OCI-LY3 (cell line): ENCODE measurements around the gene EYS.

ENCODE experiments used
- H2AFZ ChIP-seq: fragments of 200-600, 300-600 bp; shearing (Covaris generic); 2 replicates; pipeline ENCODE4 v1.6.0; 2014; ENCODE audit warnings: antibody characterized with exemption, low read depth, low read length
- H3K27ac ChIP-seq: fragments of 200-600, 300-600 bp; sonication (generic); 2 replicates; pipeline ENCODE4 v1.5.1; 2014; ENCODE audit warnings: mild to moderate bottlenecking, low read length, moderate library complexity, mixed read lengths
- H3K27me3 ChIP-seq: fragments of 200-600, 300-600 bp; sonication (generic); 2 replicates; pipeline ENCODE4 v1.6.1; 2014; ENCODE audit warnings: low read depth, low read length, mixed read lengths
- H3K36me3 ChIP-seq: fragments of 200-600, 300-600 bp; sonication (generic); replicated peaks from 2 replicates; pipeline ENCODE3; 2014; ENCODE audit warnings: low read depth, low read length, mixed read lengths
- H3K4me1 ChIP-seq: fragments of 300-600, 200-600 bp; sonication (generic); 2 replicates; pipeline ENCODE4 v1.6.1; 2014; ENCODE audit warnings: low read length, mixed read lengths
- H3K4me2 ChIP-seq: fragments of 200-600, 300-600 bp; sonication (generic); 2 replicates; pipeline ENCODE4 v1.6.1; 2014; ENCODE audit warnings: low read length, mixed read lengths
- H3K4me3 ChIP-seq: fragments of 300-600, 200-600 bp; sonication (generic); 2 replicates; pipeline ENCODE4 v1.5.1; 2014; ENCODE audit warnings: antibody characterized with exemption, mild to moderate bottlenecking, low read length, moderate library complexity
- H3K79me2 ChIP-seq: fragments of 300-600, 200-600 bp; shearing (Covaris generic); 2 replicates; pipeline ENCODE4 v1.6.1; 2014; ENCODE audit warnings: mild to moderate bottlenecking, low read length, mixed read lengths
- H3K9ac ChIP-seq: fragments of 300-600, 200-600 bp; shearing (Covaris generic); 2 replicates; pipeline ENCODE4 v1.6.0; 2014; ENCODE audit warnings: mild to moderate bottlenecking, low read length, moderate library complexity
- H3K9me3 ChIP-seq: fragments of 200-600, 300-600 bp; shearing (Covaris generic); 2 replicates; pipeline ENCODE4 v1.6.1; 2014; ENCODE audit warnings: low read length, mixed read lengths; ENCODE audit not compliant: insufficient read depth
- H4K20me1 ChIP-seq: fragments of 200-600, 300-600 bp; sonication (generic); 2 replicates; pipeline ENCODE4 v1.6.1; 2016; ENCODE audit warnings: low read length, mixed read lengths; ENCODE audit not compliant: insufficient read depth
- EZH2phosphoT487 ChIP-seq: fragments of 200-600 bp; shearing (Covaris generic); IDR thresholded peaks from 2 replicates; pipeline ENCODE4 v1.6.1; 2018; ENCODE audit warnings: antibody characterized with exemption, mixed run types, low read depth
- TF ChIP-seq, protein P1 (sequence below): fragments of 200-600, 300-600 bp; sonication (generic); IDR thresholded peaks from 2 replicates; pipeline ENCODE4 v1.5.1; 2014; ENCODE audit warnings: antibody characterized with exemption, low read length, low read depth

EYS gene

DNA sequence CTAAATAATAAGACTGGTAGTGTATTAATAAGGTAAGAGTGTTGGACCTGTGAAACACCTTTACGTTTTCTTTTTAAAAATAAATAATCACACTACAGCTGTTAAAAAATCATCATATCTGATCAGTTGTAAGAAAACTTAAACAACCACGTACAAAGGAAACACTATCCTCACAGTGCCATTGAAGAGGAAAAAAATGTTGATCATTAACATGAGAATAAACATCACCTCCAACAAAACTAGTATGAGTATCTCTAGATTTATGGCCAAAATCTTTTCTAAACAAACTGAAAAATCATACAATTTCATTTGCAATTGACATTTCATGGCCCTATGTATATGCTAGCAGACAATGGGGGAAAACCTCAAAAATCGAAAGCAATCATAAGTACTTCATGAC, 590 bp downstream of the EYS start:
- Histone ChIP-seq H3K4me2 (no peak overlapping the region), H3K4me3 (no peak overlapping the region)
- TF ChIP-seq, protein P1, sequence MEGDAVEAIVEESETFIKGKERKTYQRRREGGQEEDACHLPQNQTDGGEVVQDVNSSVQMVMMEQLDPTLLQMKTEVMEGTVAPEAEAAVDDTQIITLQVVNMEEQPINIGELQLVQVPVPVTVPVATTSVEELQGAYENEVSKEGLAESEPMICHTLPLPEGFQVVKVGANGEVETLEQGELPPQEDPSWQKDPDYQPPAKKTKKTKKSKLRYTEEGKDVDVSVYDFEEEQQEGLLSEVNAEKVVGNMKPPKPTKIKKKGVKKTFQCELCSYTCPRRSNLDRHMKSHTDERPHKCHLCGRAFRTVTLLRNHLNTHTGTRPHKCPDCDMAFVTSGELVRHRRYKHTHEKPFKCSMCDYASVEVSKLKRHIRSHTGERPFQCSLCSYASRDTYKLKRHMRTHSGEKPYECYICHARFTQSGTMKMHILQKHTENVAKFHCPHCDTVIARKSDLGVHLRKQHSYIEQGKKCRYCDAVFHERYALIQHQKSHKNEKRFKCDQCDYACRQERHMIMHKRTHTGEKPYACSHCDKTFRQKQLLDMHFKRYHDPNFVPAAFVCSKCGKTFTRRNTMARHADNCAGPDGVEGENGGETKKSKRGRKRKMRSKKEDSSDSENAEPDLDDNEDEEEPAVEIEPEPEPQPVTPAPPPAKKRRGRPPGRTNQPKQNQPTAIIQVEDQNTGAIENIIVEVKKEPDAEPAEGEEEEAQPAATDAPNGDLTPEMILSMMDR: no peak
- no peak for TF ChIP-seq EZH2phosphoT487

DNA sequence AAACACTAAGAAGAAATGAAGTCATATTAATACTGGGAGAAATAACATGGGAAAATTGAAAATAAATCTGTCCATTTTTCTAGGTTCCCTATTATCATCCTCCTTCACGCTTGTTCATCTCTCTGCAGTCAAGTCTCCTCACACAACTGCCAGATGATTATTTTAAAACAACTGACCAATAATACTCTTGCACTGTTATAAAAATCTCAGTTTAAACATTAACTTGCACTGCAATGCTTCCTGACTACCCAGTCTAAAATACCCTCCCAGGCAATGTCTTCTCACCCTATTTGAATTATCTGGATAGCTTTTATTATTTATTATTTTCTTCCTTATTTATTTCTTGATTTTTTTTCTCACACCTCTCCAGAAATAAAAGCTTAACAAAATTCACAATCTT, 5.7 kb downstream of the EYS start:
- TF ChIP-seq, protein P1: no peak
- TF ChIP-seq EZH2phosphoT487: no peak
- Histone ChIP-seq H3K27me3 (no peaks in the 10 kb centered on the region), H3K27ac (no peak overlapping the region), H2AFZ (no peak overlapping the region), H4K20me1 (no peaks in the 10 kb centered on the region), H3K79me2 (no peaks in the 10 kb centered on the region), H3K4me2 (no peak overlapping the region), H3K4me1 (no peaks in the 10 kb centered on the region), H3K36me3 (no peaks in the 10 kb centered on the region), H3K4me3 (no peak overlapping the region), H3K9me3 (no peaks in the 10 kb centered on the region), H3K9ac (no peak overlapping the region)

More for the DNA sequence above, 590 bp downstream of the EYS start:
- Histone ChIP-seq H3K79me2 (no peaks in the 10 kb centered on the region), H4K20me1 (no peaks in the 10 kb centered on the region), H3K27ac (no peak overlapping the region), H2AFZ (no peak overlapping the region), H3K36me3 (no peaks in the 10 kb centered on the region), H3K27me3 (no peaks in the 10 kb centered on the region), H3K9ac (no peak overlapping the region), H3K4me1 (no peaks in the 10 kb centered on the region), H3K9me3 (no peaks in the 10 kb centered on the region)

- no peaks in the 10 kb centered on the region for H3K36me3 ChIP-seq
- TF ChIP-seq, protein P1: no peak
- no peak for TF ChIP-seq EZH2phosphoT487
- H3K27me3 ChIP-seq: no peaks in the 10 kb centered on the region
- no peaks in the 10 kb centered on the region for H3K9me3 ChIP-seq
- H3K9ac ChIP-seq: no peak overlapping the region
- H3K79me2 ChIP-seq: no peaks in the 10 kb centered on the region
- no peak overlapping the region for H3K27ac ChIP-seq
- H2AFZ ChIP-seq: no peak overlapping the region
- H3K4me3 ChIP-seq: no peak overlapping the region
- no peaks in the 10 kb centered on the region for H4K20me1 ChIP-seq
- no peak overlapping the region for H3K4me2 ChIP-seq
- H3K4me1 ChIP-seq: no peaks in the 10 kb centered on the region
These were observed 6.5 kb downstream of the EYS start for GRCh38 chr6:65700561-65700960.

- H3K4me1 ChIP-seq: no peaks in the 10 kb centered on the region
- H3K9ac ChIP-seq: no peak overlapping the region
- H3K27ac ChIP-seq: no peak overlapping the region
- no peak overlapping the region for H3K4me3 ChIP-seq
- H3K9me3 ChIP-seq: no peaks in the 10 kb centered on the region
- H3K27me3 ChIP-seq: no peaks in the 10 kb centered on the region
- no peak overlapping the region for H3K4me2 ChIP-seq
- no peak for TF ChIP-seq EZH2phosphoT487
- TF ChIP-seq, protein P1: no peak
- no peak overlapping the region for H2AFZ ChIP-seq
- no peaks in the 10 kb centered on the region for H4K20me1 ChIP-seq
- H3K79me2 ChIP-seq: no peaks in the 10 kb centered on the region
- H3K36me3 ChIP-seq: no peaks in the 10 kb centered on the region
These were observed 14.9 kb downstream of the EYS start for GRCh38 chr6:65692109-65692508.
